Adrenal gland (tissue), 5 donors: ENCODE measurements around the gene CEP85.

Experiments used
- CTCF ChIP-seq, 6 experiments: fragments of 450-650 bp in 4 of 6; fragments of 200-600 bp in 2 of 6; sonication (generic) in 1 of 6; IDR thresholded peaks; 1 replicate in 5 of 6; 2 replicates in 1 of 6; pipeline versions ENCODE4 v1.5.1 to v1.8.0; 2016 to 2021; ENCODE audit warnings: antibody characterized with exemption in 6 of 6, mild to moderate bottlenecking in 2 of 6, moderate library complexity in 1 of 6
- POLR2A ChIP-seq, 2 donors: fragments of 450-650 bp; IDR thresholded peaks; one replicate each; pipeline ENCODE4 v1.6.1; 2017; ENCODE audit warnings: antibody characterized with exemption in 2 of 2, mild to moderate bottlenecking in 2 of 2, moderate library complexity in 1 of 2
- donor health status: DM: no; HTN: no; CAD: no.

DNA sequence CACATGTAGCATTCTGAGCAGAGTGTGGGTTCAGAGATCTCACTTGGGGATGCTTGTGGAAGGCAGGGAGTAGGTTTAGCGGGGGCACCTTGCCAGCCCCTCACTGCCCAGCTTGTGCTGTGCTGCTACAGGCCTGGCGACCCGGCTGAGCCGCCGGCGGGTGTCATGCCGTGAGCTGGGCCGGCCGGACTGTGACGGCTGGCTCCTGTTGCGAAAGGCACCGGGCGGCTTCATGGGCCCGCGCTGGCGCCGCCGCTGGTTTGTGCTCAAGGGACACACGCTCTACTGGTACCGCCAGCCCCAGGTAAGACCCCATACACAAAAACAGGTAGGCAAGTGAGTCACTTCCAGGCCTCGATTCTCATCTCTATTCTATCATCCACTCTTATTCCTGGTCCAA, 49.1 kb upstream of the CEP85 start:
- TF ChIP-seq CTCF (IDR thresholded peaks at IDR 0.05) (no peak), POLR2A (IDR thresholded peaks at IDR 0.05) (no peak)
